IPS-18a (cell line): Measurements from ENCODE around the gene ASIC2.

ENCODE experiments used
- H3K27ac ChIP-seq: one replicate; pipeline ENCODE4 v1.5.1; 2013; ENCODE audit warnings: low read length
- H3K27me3 ChIP-seq: one replicate; pipeline ENCODE4 v1.6.1; 2013; ENCODE audit warnings: mild to moderate bottlenecking, low read length; ENCODE audit not compliant: control insufficient read depth, insufficient read depth
- H3K36me3 ChIP-seq: one replicate; pipeline ENCODE4 v1.6.1; 2013; ENCODE audit warnings: low read depth, low read length; ENCODE audit not compliant: control insufficient read depth
- H3K4me1 ChIP-seq: one replicate; pipeline ENCODE4 v1.6.1; 2013; ENCODE audit warnings: low read depth, low read length; ENCODE audit not compliant: control insufficient read depth
- H3K4me3 ChIP-seq: one replicate; pipeline ENCODE4 v1.5.1; 2013; ENCODE audit warnings: low read length
- H3K9ac ChIP-seq: one replicate; pipeline ENCODE4 v1.6.1; 2013; ENCODE audit warnings: mild to moderate bottlenecking, low read length, moderate library complexity
- H3K9me3 ChIP-seq: one replicate; pipeline ENCODE4 v1.6.1; 2013; ENCODE audit warnings: low read depth, low read length; ENCODE audit not compliant: control insufficient read depth

ASIC2 gene

DNA sequence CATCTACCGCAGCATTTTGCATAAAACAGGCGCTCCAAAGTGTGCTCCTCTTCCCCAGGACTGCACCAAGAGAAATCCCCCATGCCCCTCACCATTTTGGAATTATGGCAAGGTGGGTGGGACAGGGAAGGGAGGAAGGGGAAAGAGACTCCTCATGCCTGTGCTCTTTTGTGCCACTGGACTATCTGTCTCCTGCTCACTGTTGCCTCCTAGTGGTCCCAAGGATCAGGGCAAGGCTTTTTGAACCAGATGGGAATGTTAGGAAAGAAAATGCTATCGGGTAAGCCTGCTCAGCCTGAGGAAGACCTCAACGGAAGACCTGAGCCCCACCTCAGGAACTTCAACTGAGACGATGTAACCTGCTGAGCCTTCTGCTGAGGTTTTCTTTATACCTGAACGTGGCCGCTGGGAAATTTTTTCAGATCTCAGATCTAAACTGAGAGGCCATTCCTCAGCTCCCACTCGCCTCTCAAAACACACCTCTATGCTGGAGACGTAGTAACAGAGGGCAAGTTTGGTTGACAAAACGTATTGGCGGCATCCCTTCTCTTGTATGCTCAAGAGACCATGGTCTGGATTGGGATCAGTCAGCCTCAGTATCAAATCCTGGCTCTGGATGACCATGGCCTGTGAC lies 243.2 kb downstream of the ASIC2 start:
- no peaks in the 10 kb centered on the region for H3K36me3 ChIP-seq
- no peak overlapping the region for H3K27ac ChIP-seq
- H3K4me3 ChIP-seq = no peak overlapping the region
- no peaks in the 10 kb centered on the region for H3K27me3 ChIP-seq
- no peak overlapping the region for H3K9ac ChIP-seq
- H3K4me1 ChIP-seq = no peaks in the 10 kb centered on the region
- no peaks in the 10 kb centered on the region for H3K9me3 ChIP-seq

DNA sequence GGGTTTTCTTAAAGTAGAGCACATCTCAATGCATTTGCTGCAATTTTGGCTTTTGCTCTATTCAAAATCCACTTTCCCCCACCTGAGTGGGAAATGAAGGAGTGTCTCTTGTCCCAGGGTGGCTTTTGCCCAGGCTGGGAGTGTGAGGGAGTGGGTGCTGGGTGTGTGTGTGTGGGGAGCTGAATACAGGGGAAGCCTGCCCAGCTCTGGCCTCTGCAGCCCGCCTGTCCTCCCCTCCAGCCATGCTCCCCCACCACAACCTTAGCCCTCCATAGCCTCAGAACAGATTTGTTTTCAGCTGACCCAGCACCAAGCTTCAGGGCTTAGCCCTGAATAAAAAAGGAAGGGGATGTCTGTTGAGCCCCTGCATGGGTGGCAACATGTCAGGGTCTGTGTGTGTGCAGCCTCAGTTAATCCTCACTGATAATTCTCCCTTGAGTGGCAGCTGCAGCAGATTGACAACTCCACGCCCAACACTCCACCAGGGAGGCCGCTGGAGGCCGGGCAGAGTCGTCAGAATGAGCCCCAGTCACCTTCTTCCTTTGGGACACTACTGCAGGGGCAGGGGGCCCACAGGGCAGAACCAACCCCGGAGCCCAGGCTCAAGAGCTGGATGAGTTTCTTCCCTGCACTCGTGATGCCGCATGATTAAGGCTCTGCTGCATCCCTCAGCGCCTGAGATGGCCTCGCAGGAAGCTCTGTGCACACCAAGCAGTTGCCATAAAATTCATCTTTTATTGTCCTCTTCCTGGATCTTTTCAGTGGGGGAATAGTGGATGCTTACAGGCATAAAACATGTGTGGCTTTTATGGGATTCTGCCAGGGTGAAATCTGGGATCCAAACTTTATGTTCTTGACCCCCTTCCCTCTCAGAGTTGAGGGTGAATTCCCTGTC lies 246.5 kb downstream of the ASIC2 start:
- H3K4me1 ChIP-seq = no peaks in the 10 kb centered on the region

DNA sequence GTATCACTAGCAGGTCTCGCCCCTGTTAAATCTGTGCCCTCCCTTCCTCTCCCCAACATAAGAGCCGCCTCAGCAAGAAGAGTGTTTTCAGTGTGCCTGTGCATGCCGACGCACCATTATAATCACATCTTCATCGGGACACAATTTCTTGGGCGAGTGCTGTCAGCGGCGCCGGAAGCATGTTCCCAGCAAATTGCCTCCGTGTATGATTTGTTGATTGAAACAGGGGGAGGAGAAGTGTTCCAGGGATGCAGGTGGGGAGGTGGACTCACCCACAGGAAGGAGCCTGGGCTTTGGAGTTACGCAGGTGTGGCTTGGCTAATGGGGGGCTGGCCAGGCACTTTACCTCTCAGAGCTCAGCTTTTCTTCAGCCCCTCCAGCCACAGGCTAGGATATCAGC lies 247.9 kb downstream of the ASIC2 start:
- Histone ChIP-seq H3K27me3 (no peaks in the 10 kb centered on the region), H3K9me3 (no peaks in the 10 kb centered on the region), H3K36me3 (no peaks in the 10 kb centered on the region), H3K4me1 (no peaks in the 10 kb centered on the region), H3K9ac (no peak overlapping the region), H3K4me3 (no peak overlapping the region), H3K27ac (no peak overlapping the region)

More for the DNA sequence above, 246.5 kb downstream of the ASIC2 start:
- Histone ChIP-seq H3K9me3 (no peaks in the 10 kb centered on the region), H3K27me3 (no peaks in the 10 kb centered on the region), H3K36me3 (no peaks in the 10 kb centered on the region), H3K27ac (no peak overlapping the region), H3K9ac (no peak overlapping the region), H3K4me3 (no peak overlapping the region)

DNA sequence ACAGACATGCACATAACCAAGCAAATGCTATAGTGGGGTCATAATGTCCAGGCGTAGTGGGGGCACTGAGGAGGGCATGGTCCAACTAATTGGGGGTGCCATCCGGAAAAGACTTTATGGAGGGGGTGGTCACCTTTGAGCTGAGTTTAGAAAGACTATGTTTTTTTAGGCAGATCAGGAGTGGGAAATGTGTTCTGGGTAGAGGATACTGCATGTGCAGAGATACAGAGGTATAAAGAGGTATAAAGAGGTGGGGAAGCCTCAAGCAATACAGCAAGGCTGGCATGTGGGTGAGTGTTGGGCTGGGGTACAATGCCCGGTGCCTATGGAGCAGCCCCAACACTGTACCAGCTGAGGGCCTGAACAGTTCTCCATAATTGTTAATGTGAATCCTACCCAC lies 248.3 kb downstream of the ASIC2 start:
- Histone ChIP-seq H3K27ac (no peak overlapping the region), H3K9ac (no peak overlapping the region), H3K4me1 (no peaks in the 10 kb centered on the region), H3K27me3 (no peaks in the 10 kb centered on the region), H3K36me3 (no peaks in the 10 kb centered on the region), H3K9me3 (no peaks in the 10 kb centered on the region), H3K4me3 (no peak overlapping the region)

DNA sequence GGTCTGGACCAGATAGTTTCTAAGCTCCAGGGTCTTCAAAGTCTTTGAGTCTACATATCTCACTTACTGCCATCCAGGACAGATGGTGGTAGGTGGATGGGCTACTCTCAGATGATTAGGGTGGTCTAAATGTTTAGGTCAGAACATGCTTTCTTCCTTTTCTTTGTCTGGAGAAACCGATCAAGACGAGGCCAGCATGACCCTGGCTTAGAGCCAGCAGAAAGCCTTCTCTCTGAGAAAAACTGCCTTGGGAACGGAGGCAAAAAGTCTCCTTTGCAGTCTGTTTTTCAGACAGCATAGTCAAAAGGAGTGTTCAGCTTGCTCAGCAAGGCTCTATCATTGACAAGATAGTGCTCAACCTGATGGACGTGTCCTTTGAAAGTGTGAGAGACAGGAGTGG lies 252.6 kb downstream of the ASIC2 start:
- no peaks in the 10 kb centered on the region for H3K27me3 ChIP-seq
- H3K9ac ChIP-seq = no peak overlapping the region
- H3K27ac ChIP-seq = no peak overlapping the region
- no peaks in the 10 kb centered on the region for H3K4me1 ChIP-seq
- H3K9me3 ChIP-seq = no peaks in the 10 kb centered on the region
- H3K36me3 ChIP-seq = no peaks in the 10 kb centered on the region
- H3K4me3 ChIP-seq = no peak overlapping the region

GRCh38 chr17:33039874-33040273 lies 253.2 kb downstream of the ASIC2 start:
- H3K27ac ChIP-seq = no peak overlapping the region
- no peaks in the 10 kb centered on the region for H3K36me3 ChIP-seq
- no peaks in the 10 kb centered on the region for H3K27me3 ChIP-seq
- no peaks in the 10 kb centered on the region for H3K4me1 ChIP-seq
- H3K4me3 ChIP-seq = no peak overlapping the region
- no peaks in the 10 kb centered on the region for H3K9me3 ChIP-seq
- no peak overlapping the region for H3K9ac ChIP-seq

DNA sequence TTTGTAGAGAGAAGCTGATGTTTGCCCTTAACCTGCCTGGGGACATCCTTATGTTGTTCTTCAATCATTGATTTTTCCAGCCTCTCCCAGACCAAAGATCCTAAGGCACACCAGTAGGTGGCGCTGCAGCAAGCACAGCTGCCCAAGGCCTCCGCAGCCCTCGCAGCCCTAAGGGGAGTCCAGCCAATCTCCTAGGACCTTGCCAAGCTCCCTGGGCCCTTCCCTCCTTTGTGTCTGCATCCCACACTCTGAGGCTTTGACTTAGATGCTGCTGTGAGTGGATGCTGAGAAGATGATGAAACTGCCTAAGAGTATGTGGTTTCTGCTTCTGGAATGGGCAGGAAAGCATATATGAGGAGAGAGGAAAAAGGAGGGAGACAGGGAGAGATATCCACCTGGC lies 254.4 kb downstream of the ASIC2 start:
- Histone ChIP-seq H3K9ac (no peak overlapping the region), H3K27ac (no peak overlapping the region), H3K4me1 (no peaks in the 10 kb centered on the region), H3K36me3 (no peaks in the 10 kb centered on the region), H3K4me3 (no peak overlapping the region), H3K9me3 (no peaks in the 10 kb centered on the region), H3K27me3 (no peaks in the 10 kb centered on the region)

- Histone ChIP-seq H3K36me3 (no peaks in the 10 kb centered on the region), H3K4me1 (no peaks in the 10 kb centered on the region)
Observed at GRCh38 chr17:33033176-33033575, 259.9 kb downstream of the ASIC2 start.

GRCh38 chr17:33028778-33029177 lies 264.3 kb downstream of the ASIC2 start:
- Histone ChIP-seq H3K9ac (no peak overlapping the region), H3K9me3 (no peaks in the 10 kb centered on the region), H3K36me3 (no peaks in the 10 kb centered on the region), H3K27ac (no peak overlapping the region), H3K27me3 (no peaks in the 10 kb centered on the region), H3K4me3 (no peak overlapping the region), H3K4me1 (peaks cover 14% of the 10 kb centered on the region)

More at GRCh38 chr17:33033176-33033575, 259.9 kb downstream of the ASIC2 start:
- Histone ChIP-seq H3K9ac (no peak overlapping the region), H3K9me3 (no peaks in the 10 kb centered on the region), H3K27ac (no peak overlapping the region), H3K27me3 (no peaks in the 10 kb centered on the region), H3K4me3 (no peak overlapping the region)

DNA sequence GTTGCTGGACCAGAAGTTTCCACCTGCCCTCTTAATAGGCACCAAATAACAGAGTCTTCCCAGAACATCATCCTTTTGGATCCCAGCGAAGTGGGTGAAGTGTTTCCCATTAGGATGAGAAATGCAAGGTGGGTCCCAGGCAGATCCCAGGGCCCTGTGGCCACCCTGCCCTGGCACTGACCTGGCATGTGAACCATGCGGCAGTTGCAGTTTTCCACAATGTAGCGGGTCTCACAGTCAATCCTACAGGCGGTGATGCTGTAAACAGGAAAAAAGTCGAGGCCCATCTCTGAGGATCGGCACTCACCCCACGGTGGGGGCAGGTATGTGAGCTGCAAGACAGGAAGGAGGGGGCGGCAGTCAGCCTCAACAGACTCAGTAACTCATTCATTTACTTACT lies 265.0 kb downstream of the ASIC2 start:
- Histone ChIP-seq H3K9me3 (no peaks in the 10 kb centered on the region), H3K4me1 (peaks cover 18% of the 10 kb centered on the region), H3K27me3 (no peaks in the 10 kb centered on the region), H3K9ac (no peak overlapping the region), H3K27ac (no peak overlapping the region), H3K4me3 (no peak overlapping the region), H3K36me3 (no peaks in the 10 kb centered on the region)

DNA sequence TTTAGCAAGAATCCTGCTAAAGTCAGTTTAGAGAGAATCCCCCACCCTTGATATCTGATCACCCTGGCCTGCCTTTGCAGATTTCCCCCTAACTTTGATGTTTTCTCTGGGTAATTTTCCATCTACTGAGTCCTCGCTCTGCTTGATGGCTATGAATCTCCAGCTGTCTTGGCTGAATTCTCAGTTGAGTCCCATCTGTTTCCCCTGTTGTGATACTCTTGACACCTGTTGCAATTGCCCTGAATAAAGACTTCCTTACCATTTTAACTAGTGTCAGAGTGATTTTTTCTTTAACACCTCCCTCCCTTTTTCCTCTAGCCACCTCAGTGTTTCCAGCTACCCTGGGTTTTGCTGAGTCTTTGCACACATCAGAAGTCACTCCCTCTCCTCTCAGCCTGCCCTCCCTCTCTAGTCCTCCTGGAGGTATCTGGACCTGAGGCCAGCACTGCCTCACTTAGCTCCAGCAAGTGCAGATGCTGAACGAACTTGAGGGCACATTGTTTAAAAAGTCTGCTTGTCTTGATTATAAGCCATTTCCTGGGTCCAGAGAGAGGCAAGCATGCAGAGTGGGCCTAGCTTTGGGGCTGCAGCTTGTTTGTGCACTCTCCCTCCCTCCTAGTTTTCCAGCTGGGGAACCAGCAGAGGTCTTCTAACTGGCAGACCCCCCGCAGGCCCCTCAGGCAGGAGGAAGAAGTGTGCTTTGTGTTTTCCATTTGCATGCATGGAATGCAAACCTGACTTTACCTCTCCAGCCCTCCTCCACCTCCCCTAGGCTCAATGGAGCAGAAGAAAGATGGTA lies 268.2 kb downstream of the ASIC2 start:
- Histone ChIP-seq H3K4me1 (peaks cover 23% of the 10 kb centered on the region), H3K9me3 (no peaks in the 10 kb centered on the region), H3K36me3 (no peaks in the 10 kb centered on the region), H3K27ac (no peak overlapping the region), H3K4me3 (no peak overlapping the region), H3K27me3 (no peaks in the 10 kb centered on the region), H3K9ac (no peak overlapping the region)
